Urothelium cell line (cell line): ENCODE results near the gene CCDC137.
"Not testable (repeated sequence)": the region's sequence is repeated elsewhere in the genome, so short reads cannot be mapped to it uniquely, and the experiment has no call there.

ENCODE experiments used
- DNase-seq: peaks from one replicate; pipeline ENCODE4 v3.0.0; 2011; ENCODE audit warnings: low spot score, mixed read lengths
- FAIRE-seq: peaks from 2 replicates; lab custom pipeline; 2011; peaks lifted over from hg19 to GRCh38; lab: Jason Lieb, UNC

Gene CCDC137

GRCh38 chr17:81648707-81649085 lies 17.8 kb upstream of the CCDC137 start:
- DNase-seq, result no peak
- no peak for FAIRE-seq

DNA sequence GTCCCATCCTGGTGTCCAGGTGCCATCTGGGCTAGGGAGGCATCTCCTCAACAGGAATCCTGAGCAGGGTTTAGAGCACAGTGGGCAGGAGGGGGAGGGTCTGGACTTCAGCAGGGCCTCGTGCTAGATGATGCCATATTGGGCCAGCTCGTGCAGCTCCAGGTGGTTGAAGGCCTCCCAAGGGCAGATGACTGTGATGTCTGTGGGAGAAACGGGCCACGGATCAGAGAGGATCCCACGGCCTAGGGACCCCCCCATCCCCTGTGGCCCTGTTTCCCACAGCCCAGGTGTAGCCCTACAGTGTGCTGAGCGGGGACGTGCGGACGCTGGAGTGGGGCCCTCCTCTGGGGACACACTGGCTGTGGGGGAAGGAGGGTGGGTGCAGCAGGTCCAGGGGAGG lies 15.6 kb upstream of the CCDC137 start:
- no peak for DNase-seq
- no peak for FAIRE-seq

DNA sequence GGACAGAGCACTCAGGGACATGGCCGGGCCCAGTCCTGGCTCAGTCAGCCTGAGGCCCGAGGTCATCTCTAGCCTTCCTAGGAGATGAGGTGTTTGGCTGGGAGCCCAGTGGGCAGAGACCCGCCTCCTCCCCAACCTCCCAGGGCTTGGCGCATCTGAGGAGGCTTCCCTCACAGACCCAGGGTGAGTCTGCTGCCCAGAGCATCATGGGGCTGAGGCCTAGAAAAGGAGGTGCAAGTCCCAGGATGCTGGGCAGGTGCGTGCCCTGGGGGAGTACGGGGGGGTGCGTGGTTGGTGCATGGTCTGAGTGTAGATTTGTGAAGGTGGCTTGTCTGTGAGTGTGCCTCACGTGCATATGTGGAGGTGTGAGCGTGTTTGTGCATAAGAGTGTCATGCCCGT lies 14.8 kb upstream of the CCDC137 start:
- DNase-seq (peak; percentile 72), FAIRE-seq (no peak)

DNA sequence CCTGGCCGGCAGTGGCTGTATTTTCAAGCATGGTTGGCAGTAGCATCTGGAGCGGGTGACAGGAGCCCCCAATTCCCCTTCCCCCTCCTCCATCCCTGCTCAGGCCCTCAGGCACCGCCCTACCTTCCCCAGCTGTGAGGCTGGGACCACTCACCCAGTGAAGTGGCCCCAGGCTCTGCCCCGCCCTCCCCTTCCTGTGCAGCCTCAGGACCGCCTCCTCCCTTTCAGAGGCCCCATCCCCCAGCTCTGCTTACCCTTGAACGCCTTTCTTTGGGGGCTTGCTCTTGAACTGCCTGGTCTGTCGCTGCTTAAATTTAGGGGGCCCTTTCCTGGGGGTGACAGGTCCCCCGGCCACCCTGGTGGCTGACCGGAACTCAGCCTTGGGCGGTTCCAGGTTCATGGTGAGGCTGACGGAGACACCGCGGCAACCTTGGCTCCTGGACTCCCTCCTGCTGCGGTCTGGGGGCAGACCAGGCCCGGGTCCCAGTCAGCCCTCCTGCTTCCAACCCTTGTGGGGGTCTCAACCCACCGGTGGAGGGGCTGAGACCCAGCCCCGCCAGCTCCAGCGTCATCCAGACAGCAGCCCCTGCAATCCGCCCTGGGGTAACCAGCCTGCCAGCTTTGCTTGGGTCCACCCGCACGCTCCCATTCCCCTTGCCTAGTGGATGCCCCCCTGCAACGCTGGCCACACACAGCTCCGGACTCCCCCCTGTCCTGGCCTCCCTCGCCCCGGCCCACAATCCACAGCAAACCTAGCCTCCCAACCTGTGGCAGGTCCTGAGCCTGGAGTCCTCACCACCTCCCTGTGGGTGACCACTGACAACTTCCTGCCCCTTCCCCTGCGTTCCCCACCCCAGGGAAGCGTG lies 13.4 kb upstream of the CCDC137 start:
- FAIRE-seq (no peak), DNase-seq (no peak)

GRCh38 chr17:81655378-81656117 lies 11.0 kb upstream of the CCDC137 start:
- DNase-seq, result no peak
- FAIRE-seq, result no peak

GRCh38 chr17:81656118-81656743 lies 10.3 kb upstream of the CCDC137 start, which contains the start of gene PDE6G:
Gene PDE6G (minus strand): TSS chr17:81656542. CDS start chr17:81653305, 3,237 bp downstream.
- FAIRE-seq (no peak), DNase-seq (no peak)

DNA sequence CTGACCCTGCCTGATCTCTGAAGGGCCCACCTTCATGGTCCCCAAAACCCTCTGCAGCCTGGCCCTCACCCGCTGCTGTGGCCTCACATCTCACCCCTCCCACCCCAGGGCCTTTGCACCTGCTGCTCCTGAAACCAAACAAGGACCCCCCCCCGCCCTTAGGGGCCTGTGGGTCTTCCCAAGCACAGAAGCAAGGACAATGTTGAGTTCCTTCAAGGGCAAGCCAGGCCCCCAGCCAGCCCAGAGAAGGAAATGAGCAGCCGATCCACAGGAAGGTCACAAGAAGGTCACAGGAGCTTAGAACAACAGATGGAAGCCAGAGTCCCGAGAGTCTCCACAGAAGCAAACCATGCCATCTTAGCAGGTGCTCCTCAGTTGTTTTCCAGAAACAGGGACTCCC lies 9.7 kb upstream of the CCDC137 start:
- FAIRE-seq (no peak), DNase-seq (no peak)

DNA sequence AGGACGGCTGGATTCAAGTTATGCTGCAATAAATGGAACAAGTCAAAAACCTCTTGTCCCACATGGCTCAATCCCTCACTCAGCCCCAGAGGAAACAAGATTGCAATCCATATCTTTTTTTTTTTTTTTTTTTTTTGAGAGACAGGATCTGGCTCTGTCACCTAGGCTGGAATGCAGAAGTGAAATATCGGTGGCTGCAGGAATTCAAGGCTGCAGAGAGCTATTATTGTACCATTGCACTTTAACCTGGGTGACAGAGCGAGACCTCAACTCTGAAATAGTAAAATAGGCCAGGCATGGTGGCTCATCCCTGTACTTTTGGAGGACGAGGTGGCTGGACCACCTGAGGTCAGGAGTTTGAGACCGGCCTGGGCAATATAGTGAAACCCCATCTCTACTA lies 7.5 kb upstream of the CCDC137 start:
- FAIRE-seq (no peak), DNase-seq (no peak)

- FAIRE-seq, result no peak
Measured at GRCh38 chr17:81660441-81660840, 6.1 kb upstream of the CCDC137 start.

DNA sequence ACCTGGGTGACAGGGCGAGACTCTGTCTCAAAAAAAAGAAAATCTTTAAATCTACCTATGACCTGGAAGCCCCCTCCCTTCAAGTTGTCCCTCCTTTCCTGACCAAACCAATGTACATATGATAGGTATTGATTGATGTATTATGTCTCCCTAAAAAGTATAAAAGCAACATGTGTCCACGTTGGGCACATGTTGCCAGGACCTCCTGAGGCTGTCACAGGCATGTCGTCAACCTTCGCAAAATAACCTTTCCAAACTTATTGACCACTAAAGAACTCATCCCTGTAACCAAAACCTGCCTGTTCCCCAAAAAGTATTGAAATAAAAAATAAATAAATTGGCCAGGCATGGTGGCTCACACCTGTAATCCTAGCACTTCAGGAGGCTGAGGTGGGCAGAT lies 4.5 kb upstream of the CCDC137 start:
- FAIRE-seq, result no peak
- no peak for DNase-seq

More at GRCh38 chr17:81660441-81660840, 6.1 kb upstream of the CCDC137 start:
- no peak for DNase-seq

GRCh38 chr17:81664051-81664470 lies 2.5 kb upstream of the CCDC137 start:
- DNase-seq (no peak), FAIRE-seq (no peak)

DNA sequence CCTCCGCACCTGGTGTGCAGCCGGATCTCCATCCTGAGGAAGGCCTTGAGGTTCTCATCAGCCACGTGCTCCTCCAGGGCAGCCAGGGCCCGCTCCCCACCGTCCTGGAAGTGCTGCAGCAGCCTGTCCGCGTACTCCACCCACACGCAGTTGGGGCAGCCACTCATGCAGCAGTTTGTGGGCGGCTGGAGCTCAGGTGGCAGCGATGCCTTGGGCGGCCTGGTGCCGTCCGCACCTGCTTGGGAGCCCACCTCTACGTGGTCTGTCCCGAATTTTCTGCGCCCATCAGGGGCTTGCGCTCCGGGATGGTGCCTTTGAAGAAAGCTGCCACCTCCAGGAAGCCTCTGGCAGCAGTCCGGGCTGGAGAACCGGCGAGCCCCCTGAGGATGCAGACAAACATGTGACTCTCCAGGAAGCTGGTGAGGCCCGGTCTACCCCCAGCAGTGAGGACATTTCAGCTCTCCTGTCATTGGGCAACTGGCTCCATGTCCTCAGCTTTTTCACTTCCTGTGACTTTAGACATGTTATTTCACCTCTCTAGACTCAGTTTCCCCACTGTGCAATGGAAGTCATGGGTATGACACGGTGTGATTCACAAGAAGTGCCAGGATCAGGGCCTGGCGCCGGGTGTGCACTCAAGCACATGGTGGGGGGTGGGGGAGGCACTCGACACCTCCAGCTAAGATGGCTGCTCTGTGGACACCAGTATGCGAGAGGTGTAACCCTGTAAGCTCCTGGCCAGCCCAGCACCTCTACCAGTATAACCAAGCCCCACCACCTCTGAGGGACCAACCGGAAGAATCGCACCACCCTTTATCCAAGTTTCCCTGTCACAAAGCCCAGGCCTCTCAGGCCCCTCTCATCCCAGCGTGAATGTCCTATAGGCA lies 1.1 kb upstream of the CCDC137 start:
- FAIRE-seq, result no peak
- DNase-seq, result peak; percentile 53

- FAIRE-seq (no peak), DNase-seq (no peak)
Measured at GRCh38 chr17:81666092-81666341, 520 bp upstream of the CCDC137 start.

GRCh38 chr17:81667754-81668153 lies 1.2 kb downstream of the CCDC137 start:
- FAIRE-seq (no peak), DNase-seq (no peak)

GRCh38 chr17:81672504-81672903 lies 6.0 kb downstream of the CCDC137 start:
- DNase-seq (no peak), FAIRE-seq (no peak)

GRCh38 chr17:81672954-81673353 lies 6.4 kb downstream of the CCDC137 start:
- no peak for FAIRE-seq
- DNase-seq, result no peak

GRCh38 chr17:81673561-81674258 lies 7.2 kb downstream of the CCDC137 start:
- DNase-seq (no peak), FAIRE-seq (no peak)

- peak; percentile 56 for FAIRE-seq
- DNase-seq, result not testable (repeated sequence)
Measured at GRCh38 chr17:81675515-81676221, 9.1 kb downstream of the CCDC137 start.

- FAIRE-seq (no peak), DNase-seq (no peak)
Measured at GRCh38 chr17:81676906-81677305, 10.4 kb downstream of the CCDC137 start.

DNA sequence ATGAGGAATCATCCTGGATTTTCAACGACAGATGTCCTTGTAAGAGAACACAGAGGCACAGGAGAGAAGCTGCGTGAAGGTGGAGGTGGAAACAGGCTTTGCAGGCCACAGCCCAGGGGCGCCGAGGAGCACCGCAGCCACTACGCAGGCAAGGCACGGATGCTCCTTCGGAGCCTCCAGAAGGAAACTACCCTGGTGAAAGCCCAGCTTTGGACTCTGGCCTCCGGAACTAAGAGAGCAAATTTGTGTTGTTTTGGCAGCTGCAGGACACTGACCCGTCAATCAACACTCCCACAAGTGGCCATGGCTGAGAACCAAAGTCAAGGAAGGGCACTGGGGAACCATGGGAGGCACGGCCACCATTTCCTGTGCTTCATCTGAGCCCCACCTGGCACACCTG lies 13.6 kb downstream of the CCDC137 start:
- no peak for FAIRE-seq
- DNase-seq, result no peak
